Glomerular endothelial cell (primary cell): ENCODE measurements around the gene TMEM269. TPM values are rescaled to one million over a fixed set of nuclear protein-coding genes. Genes with fewer than 3 reads are reported as not detected.

Experiments
- DNase-seq: peaks from one replicate; pipeline ENCODE4 v3.0.0-alpha.2; 2011; ENCODE audit warnings: low read depth, low spot score; ENCODE audit errors: extremely low read depth
- total RNA-seq: library from RNA; depleted of rRNA; stranded (reverse); fragments of >200 nt; gene quantifications from 2 replicates; pipeline ENCODE4 v1.2.3, GENCODE V29; 2015

TMEM269 gene
- total RNA-seq, 1 donor from 2014 or later: not detected

DNA sequence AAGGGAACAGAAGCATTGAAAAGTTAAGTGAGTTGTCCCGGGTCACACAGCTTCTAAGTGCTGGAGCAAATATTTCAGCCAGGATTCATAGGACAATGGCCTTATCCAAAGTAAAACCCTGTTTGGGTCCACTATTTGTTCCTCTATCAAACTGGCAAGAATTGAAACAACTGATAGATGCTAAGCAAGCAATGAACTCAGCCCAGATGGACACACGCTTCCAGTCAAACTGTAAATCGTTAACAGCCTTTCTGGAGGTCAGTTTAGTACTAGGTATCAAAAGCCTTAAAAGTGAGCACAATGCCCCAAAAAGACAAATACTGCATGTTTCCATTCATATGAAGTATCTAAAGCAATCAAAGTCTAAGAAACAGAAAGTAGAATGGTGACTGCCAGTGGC lies 33.2 kb downstream of the TMEM269 start:
- DNase-seq: no peak

DNA sequence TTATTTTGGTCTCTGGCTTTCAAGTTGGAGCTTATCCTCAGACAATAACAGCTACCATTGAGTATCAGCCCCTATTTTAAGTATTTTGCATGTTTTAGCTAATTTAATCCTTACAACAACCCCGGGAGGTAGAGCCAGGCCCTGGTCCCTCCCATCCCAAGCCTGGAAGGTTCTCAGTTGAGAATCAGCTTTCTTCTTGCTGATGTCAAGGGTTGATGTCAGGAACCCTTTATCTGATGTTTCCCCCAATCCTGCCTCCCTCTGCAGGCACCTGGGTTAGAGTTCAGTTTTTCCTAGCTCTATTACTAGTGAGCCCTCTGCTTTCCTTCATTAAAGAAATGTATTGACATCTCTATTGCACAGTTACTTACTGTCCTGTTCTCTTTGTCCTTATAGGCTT lies 36.0 kb downstream of the TMEM269 start:
- no peak for DNase-seq

DNA sequence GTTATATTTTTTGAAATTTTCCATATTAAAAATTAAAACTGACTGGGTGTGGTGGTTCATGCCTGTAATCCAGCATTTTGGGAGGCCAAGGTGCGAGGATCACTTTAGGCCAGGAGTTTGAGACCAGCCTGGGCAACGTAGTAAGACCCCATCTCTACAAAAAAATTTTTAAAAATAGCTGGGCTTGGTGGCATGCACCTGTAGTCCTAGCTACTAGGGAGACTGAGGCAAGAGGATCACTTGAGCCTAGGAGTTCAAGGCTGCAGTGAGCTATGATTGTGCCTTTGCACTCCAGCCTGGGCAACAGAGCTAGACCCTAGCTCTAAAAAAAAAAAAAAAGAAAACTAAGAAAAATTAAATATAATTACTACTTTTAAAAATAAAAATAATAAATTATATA lies 36.9 kb downstream of the TMEM269 start:
- no peak for DNase-seq

DNA sequence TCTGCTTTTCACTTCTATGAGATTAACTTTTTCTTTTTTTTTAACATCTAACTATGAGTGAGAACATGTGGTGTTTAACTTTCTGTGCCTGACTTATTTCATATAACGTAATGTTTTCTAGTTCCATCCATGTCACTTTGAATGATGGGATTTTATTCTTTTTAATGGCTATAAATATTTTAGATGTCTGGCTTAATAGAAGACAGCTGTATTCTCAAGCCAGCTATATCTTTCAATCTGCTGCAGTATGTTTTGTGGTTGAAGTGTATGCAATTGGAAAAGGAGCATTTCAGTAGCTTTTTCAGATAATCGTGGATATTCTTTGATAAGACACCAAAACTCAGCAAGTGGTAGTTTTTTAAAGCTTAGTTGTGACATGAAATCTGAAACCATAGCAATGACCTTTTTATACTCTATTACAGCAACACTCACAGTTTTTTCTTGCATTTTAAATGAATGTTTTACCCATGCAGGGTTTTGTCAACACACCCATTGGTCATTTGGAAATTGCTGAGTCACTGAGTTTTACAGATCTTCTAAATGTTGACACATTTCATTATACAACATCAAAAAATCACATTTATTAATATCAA lies 38.1 kb downstream of the TMEM269 start:
- no peak for DNase-seq

DNA sequence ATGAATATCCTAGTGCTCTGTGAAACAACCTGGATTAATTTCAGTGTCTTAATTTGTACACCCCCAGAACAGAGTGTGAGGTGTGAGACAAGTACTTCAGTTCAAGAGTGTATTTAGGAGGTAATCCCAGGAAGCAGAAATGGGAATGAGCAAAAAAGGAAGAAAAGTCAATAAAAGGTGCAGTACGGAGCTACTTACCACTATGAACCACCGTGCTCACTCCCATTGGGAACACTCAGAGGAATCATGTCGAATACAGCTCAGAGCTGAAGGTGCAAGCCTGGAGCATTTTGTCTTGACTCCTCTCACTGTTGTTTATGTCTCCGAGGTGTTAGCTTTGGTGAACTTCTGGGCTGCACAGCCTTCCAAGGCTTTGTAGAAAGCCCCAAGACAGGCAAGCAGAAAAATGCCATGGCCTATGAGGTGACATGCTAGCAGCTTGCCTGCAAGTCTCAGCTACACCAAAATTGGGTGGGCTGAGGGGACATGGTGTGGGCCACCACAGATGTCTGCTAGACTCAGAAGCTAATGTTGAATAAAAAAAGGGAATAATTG lies 39.8 kb downstream of the TMEM269 start:
- DNase-seq: no peak

DNA sequence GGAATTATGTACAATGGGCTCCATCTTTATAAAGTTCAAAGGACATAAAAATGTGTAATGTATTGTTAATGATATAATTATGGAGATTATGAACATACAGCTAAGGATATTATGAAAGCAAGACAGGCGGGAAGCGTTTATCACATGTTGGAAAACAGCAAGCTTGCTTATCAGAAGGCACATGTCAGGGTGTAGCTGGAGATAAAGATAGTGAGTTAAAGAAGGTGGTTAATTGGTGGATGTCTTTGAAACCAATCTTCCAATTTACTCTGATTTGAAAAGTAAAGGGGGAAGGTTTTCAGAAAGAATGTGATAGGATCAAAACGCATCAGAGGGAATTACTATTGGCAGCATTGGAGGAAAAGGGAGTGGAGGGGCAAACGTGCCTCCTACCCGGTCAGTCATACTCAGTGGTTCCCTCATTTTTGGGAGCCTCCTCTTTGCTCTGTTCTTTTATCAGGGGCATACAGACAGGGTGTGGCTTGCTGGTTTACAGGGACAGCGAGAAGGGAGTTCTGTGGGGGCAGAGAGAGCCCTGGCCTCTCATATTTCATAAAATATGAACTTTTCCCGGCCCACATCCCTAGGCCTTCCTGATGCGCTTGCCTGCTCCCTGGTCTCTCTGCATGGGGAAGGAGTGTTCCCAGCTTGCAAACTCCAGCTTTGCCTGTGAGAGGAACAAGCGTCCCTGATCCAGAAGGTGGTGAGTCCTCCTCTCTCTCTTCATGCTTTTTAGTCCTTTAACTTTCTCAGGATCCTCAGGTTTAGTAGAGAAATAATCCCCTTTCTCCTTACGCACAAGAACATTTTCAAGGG lies 40.5 kb downstream of the TMEM269 start:
- DNase-seq: no peak

DNA sequence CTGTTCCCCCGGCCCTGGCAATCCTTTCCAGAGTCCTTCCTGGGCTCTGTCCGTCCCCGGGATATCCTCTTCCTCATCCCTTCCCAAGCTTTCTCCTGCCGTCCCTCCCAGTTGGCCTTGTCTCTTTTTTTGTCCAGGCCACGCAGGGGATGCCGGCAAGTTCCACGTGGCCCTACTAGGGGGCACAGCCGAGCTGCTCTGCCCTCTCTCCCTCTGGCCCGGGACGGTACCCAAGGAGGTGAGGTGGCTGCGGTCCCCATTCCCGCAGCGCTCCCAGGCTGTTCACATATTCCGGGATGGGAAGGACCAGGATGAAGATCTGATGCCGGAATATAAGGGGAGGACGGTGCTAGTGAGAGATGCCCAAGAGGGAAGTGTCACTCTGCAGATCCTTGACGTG lies 45.8 kb downstream of the TMEM269 start:
- DNase-seq: no peak

DNA sequence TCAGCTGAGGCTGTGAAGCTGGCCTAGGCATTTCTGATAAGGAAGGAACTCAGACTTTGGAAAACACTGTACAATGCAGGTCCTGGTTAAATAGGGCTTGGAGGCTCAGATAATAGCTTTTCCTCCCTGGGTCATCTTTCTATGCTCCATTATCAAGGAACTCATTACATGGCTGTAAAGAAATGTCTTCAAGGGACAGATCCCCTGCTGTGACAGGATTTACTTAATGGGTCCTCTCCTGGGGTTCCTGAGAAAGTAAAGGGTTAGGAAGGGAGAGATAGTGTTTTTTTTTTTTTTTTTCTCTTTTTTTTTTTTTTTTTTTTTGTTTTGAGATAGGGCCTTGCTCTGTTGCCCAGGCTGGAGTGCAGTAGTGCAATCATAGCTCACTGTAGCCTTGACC lies 46.5 kb downstream of the TMEM269 start:
- no peak for DNase-seq

DNA sequence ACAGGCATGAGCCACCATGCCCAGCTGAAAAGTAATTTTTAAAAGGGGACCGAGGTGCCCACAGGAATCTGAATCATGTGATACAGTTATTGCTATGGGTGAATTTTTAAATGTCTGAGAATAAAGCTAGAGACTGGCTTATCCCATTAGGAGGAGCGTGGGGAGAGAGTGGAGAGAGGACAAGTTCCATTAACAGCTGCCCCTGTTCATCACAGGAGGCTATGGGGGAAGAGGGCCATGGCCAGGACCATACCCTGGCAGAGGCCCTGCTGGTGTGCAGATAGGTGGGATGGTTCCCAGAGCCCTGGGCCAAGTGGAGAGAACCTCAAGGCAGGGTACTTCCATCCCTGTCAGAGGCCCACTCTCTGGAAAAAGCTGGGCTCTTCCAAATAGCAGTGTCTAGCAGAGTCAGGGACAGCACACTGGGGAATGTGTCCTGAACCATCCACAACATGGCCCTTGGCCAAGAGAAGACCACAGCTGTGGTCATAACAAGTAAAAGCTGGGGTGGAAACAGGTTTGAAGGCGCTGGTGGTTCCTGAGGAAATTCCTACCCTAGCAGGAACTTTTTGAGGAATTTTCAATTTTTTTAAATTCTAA lies 48.0 kb downstream of the TMEM269 start:
- DNase-seq: no peak

DNA sequence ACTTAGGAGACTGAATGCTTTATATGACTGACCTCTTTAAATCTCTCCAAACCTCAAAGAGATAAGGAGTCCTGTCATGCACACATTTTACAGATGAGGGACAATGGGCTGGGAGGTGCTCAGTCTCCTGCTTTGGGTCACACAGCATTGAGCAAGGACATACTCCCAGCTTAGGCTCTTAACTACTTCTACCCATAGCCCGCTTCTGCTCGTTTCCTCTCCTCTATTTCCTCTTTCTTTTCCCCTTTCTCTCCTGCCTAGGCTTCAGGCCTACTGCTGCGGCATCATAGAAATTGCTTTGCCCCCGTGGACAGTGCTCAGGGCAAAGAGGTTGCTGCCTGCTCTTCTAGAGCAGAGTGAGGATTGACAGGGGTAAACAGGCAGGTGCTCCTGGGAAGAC lies 49.2 kb downstream of the TMEM269 start:
- DNase-seq: no peak

DNA sequence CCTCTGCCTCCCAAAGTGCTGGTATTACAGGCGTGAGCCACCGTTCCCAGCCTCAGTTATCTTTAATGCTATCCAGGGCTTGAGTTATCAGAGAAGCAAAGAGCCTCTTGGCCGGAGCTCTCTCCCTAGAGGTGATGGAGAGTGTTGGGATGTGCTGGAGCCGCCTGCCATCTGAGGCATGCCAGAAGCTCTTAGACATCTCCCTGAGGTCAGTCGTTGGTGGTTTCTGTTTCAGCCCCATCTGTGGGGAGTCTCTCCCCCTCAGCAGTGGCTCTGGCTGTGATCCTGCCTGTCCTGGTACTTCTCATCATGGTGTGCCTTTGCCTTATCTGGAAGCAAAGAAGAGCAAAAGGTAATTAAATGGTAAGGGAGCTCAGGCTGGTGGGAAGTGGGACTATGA lies 50.0 kb downstream of the TMEM269 start:
- DNase-seq: no peak

DNA sequence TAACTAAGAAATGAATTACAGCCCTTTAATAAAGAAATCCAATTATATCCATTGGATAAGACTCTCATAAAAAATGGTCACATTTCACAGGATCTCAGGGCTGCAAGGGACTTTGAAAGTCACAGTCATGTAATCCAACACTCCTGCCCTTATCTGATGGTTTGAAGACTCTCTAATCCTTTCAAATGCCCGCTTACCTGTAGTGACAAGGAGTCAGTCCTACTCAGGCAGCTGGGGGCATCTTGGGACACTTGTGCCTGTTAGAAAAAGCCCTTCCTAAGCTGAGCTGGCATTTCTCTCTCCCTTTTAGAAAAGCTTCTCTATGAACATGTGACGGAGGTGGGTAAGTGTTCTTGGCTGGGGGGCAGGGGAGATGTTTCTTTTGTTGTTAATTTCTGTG lies 50.6 kb downstream of the TMEM269 start:
- DNase-seq: no peak

DNA sequence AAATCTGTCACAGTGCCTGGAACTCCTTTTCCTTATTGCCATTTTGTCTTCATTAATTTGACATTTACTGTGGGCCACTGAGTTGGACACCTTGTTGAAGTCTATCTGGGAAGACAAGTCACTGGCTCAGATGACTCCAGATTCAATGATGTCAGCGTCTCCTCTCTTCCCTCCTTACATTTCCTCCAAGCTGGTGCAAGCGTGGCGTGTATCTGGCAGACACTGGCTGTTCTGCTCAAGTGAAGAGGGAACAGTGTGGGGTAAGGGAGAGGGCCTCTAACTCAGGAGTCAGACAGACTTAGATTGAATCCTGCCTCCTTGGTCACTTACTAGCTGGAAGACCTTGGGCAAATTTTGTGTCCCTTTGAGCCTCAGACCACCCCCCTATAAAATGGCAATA lies 52.9 kb downstream of the TMEM269 start:
- no peak for DNase-seq

DNA sequence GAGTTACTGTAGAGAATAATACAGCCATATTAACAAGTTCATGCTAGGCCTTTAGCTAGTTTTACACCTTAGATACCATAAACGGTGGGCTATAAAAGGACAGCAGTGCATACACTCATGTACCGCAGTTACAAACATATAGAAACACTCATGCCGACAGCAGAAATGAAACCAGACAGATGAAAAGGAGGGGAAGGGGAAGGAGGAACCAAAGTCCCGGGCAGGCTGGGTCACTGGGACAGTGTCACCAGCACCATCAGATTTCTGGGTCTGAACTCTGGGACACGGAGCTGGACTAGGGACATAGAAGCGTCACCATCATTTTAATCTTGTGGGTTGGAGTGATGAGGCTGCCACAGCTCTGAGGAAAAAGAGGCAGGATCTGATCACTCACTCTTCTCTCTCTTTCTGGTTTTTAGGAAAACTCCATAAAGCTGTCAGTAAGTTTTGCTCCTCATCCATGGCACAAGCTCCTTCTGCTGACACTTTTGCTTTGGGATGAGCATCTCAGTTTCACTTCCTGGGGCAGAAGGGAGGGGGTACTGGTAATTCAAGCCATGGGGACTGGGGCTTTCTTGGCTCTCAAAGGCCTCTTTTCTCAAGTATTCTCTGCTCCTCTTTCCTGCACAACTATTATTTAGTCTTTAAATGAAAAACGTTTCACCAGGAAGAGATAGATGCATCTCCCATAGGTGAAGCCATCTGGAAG lies 53.8 kb downstream of the TMEM269 start:
- DNase-seq: no peak

DNA sequence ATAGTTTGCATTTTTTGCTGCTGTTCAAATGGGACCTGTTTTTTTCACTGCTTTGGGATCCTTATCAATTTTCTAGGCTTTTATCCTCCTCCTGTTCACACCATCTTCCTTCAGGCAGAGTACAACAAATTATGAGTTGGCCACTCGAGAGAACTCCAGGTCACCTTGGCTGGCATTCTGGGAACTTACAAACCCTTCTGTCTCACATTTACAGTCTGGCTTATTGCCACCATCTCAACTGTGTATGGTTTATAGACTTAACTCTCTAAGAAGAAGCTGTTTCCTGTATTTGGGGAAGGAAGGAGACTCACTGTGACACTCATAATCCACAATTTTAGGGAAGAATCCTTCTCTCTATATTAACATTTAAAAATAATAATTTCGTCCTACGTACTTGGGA lies 56.2 kb downstream of the TMEM269 start:
- no peak for DNase-seq

DNA sequence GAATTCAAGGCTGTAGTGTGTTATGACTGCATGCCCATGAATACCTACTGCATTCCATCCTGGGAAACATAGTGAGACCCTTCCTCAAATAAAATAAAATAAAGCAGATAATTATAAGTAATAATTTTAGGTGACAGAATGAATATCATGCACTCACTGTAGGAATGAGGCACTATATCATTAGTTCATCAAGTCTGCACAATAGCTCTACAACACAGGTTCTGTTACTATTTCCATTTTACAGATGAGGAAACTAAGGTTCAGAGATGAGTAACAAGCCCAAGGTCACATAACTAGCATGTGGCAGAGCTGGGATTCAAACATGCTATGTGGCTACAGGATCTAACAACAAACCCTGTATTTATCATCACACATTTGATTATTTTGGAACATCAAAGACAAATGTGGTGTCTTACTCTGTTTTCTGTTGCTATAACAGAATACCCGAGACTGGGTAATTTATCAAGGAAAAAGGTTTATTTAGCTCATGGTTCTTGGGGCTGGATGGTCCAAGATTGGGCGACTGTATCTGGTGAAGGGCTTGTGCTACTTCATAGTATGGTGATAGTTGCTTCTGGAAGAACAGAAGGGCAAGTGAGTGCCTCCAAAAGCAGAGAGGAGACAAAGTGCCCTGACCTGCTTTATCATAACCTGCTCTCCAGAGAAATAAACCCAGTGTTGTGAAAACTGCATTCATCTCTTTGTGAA lies 56.8 kb downstream of the TMEM269 start:
- no peak for DNase-seq

DNA sequence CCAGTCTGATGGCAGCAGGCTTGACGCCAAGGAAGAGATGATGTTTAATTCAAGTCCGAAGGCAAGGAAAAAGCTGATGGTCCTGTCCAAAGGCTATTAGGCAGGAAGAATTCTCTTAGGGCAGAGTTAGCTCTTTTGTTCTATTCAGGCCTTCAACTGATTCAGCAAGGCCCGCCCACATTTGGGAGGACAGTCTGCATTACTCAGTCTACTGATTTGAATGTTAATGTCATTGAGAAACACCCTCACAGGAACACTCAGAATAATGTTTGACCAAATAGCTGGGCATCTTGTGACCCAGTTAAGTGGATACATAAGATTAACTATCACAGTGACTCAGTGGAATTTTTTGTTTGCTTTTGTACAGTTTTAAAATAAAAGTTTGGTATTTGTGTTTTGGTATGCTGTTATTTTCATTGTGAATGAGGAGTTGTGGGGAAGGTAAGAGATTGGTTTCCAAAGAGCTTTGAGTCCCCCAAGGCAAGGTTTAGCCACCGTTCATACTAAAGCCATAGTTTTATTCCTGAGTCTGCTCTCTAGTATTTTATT lies 59.9 kb downstream of the TMEM269 start:
- DNase-seq: no peak

DNA sequence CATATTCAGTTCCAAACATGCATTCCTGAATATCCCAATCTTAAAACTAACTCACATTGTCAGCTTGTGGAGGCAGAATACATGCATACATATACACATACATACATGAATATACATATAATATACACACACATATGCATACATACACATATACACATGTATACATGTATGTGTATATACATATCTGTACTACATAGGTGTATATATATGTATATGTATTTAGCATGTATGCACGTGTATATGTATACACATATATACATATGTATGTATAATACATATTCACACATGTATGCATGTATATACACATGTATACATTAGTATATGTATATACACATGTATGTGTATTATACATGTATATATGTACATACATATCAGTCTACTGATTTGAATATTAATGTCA lies 60.4 kb downstream of the TMEM269 start:
- DNase-seq: no peak

DNA sequence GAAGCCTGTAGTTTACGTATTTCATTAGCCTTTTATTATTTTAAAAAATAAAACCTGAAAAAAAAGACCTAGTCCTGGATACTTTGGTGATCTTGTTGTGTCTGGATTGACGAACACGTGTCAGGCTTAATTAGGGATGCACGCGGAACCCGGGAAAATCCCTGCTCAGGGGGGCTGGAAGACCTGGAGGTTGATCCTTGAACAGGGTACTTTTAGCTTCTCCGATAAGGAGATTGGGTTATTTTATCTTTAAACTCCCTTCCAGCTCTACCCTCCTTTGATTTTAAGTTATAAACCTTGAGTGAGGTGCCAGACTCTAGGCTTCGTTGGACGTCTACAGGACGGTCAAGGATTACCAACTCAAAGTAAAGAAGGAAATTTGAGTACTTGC lies 61.1 kb downstream of the TMEM269 start:
- no peak for DNase-seq
